ENCODE measurements around the gene GPR31.

DNA sequence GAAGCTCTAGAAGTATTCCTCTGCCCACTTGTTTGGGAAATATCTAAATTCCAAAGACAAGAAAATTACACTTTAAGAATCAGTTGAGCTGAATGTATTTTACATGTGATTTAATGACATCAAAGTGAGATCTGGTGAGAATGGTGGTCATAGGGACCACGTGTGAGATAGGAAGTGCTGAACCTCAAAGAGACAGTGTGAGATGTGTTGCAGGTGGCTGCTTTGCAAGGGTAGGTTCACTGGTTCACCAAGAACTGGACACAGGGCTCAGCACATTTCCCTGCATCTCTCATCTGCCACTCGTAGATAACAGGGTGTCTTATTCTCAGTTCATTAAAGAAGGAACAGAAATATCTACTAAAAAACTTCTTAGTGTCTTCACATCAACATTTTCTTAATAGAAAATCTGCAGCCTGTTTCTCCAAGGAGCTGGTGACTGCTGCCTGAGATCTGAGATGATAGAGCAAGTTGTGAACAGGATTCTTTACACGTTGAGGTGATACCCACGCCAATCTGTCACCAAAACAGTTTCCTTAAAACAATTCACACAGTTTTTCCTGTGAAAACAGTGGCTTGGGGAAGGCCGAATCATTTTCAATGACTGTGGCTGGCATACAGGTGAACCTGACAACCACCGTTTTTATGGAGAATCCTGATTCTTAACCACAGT lies 27.6 kb downstream of the GPR31 start:
- TF ChIP-seq TAF1 (IDR thresholded peaks at IDR 0.05; ENCODE audit: low read depth, low read length) = no peak
- no peak for TF ChIP-seq POLR2A (IDR thresholded peaks at IDR 0.05; ENCODE audit: low read depth, low read length)
- no peak for TF ChIP-seq POLR2AphosphoS5 (IDR thresholded peaks at IDR 0.05; ENCODE audit: low read depth, low read length)
- TF ChIP-seq PAX5 (IDR thresholded peaks at IDR 0.05; ENCODE audit: insufficient read depth, low read length, severe bottlenecking) = no peak

All from GM12891 (cell line).